22Rv1 (cell line): ENCODE data around the gene TOP1.

ENCODE experiments used
- H3K27ac ChIP-seq: fragments of 450-650 bp; 2 replicates; pipeline ENCODE4 v1.5.1; 2017
- CTCF ChIP-seq: fragments of 450-650 bp; IDR thresholded peaks from 2 replicates; pipeline ENCODE4 v1.5.1; 2017; ENCODE audit warnings: mild to moderate bottlenecking
- ZFX ChIP-seq: fragments of 450-650 bp; IDR thresholded peaks from 2 replicates; pipeline ENCODE4 v1.6.1; 2017; ENCODE audit warnings: antibody characterized with exemption, borderline replicate concordance

The TOP1 gene

GRCh38 chr20:41133709-41134361 is 105.2 kb downstream of the TOP1 start:
- no peak for TF ChIP-seq ZFX
- no peak overlapping the region for H3K27ac ChIP-seq

GRCh38 chr20:41134362-41135186 is 106.0 kb downstream of the TOP1 start:
- H3K27ac ChIP-seq = no peak overlapping the region
- TF ChIP-seq CTCF = no peak
- no peak for TF ChIP-seq ZFX

- TF ChIP-seq CTCF (peak; percentile 90), ZFX (no peak)
- H3K27ac ChIP-seq = no peak overlapping the region
Measured at GRCh38 chr20:41135187-41135887, 106.7 kb downstream of the TOP1 start.

- TF ChIP-seq ZFX = no peak
- no peak for TF ChIP-seq CTCF
- peak overlapping the region; percentile 84 for H3K27ac ChIP-seq
Measured at GRCh38 chr20:41135888-41136679, 107.5 kb downstream of the TOP1 start.

GRCh38 chr20:41136680-41137613 is 108.3 kb downstream of the TOP1 start, which contains the start of gene PLCG1:
TSS of gene PLCG1 (plus strand) at chr20:41137543. CDS start at chr20:41137642, 99 bp downstream.
- TF ChIP-seq ZFX (no peak), CTCF (no peak)
- H3K27ac ChIP-seq = peak within 1 kb of the TSS; percentile 84

- no peak for TF ChIP-seq CTCF
- TF ChIP-seq ZFX = no peak
- H3K27ac ChIP-seq = peak overlapping the region; percentile 84
Measured at GRCh38 chr20:41137614-41138474, 109.2 kb downstream of the TOP1 start.
